ENCODE data around the gene POU4F3. TPM values are rescaled to one million over a fixed set of nuclear protein-coding genes. Genes with fewer than 3 reads are reported as not detected.
A peak's percentile ranks its signal among the peaks of the same experiment; 100 is the strongest.

POU4F3 gene
- total and polyA plus RNA-seq, 8 donors, result not detected

GRCh38 chr5:146342882-146343865, 4.5 kb downstream of the POU4F3 start:
- intact Hi-C loops (cut with DNase I), result no loop called here
- H3K36me3 ChIP-seq, result no peaks in the 10 kb centered on the region
- TF ChIP-seq CTCF (IDR thresholded peaks at IDR 0.05), result no peak
- no peak for ATAC-seq
- peaks cover 0 to 11% (median 0%) of the 10 kb centered on the region in 3 donors for H3K4me1 ChIP-seq
- H3K27me3 ChIP-seq, result peaks cover 6 to 57% (median 18%) of the 10 kb centered on the region in 4 donors
- FAIRE-seq, result no peak
- no peak for DNase-seq
- H3K9me3 ChIP-seq, result no peaks in the 10 kb centered on the region
- 4 to 5% methylated on average over 46 of the region's 46 CpGs for WGBS, 2 donors
- no peak overlapping the region for H3K4me3 ChIP-seq
- no peak overlapping the region for H3K27ac ChIP-seq

GRCh38 chr5:146344155-146345118, 5.8 kb downstream of the POU4F3 start:
- TF ChIP-seq CTCF (IDR thresholded peaks at IDR 0.05), result no peak
- FAIRE-seq, result no peak
- Histone ChIP-seq H3K36me3 (no peaks in the 10 kb centered on the region), H3K27me3 (peaks cover 6 to 48% (median 15%) of the 10 kb centered on the region in 4 donors), H3K27ac (no peak overlapping the region), H3K4me1 (peaks cover 0 to 11% (median 0%) of the 10 kb centered on the region in 3 donors), H3K4me3 (peak overlapping the region in 1 of 4 donors; percentile 22), H3K9me3 (no peaks in the 10 kb centered on the region)
- peak in 2 of 6 donors; percentile 15 to 58 for DNase-seq
- intact Hi-C loops (cut with DNase I), result no loop called here
- WGBS, 2 donors, result 5% methylated on average over 31 of the region's 31 CpGs
- ATAC-seq, result peak in 3 of 4 donors; percentile 22 to 57 (median 30)

GRCh38 chr5:146345240-146345577, 6.6 kb downstream of the POU4F3 start:
- no peak for ATAC-seq
- no peak for FAIRE-seq
- no peak for TF ChIP-seq CTCF (IDR thresholded peaks at IDR 0.05)

GRCh38 chr5:146345578-146346366, 7.1 kb downstream of the POU4F3 start:
- no peaks in the 10 kb centered on the region for H3K36me3 ChIP-seq
- H3K27ac ChIP-seq, result no peak overlapping the region
- peaks cover 6 to 35% (median 11%) of the 10 kb centered on the region in 4 donors for H3K27me3 ChIP-seq
- no peak for TF ChIP-seq CTCF (IDR thresholded peaks at IDR 0.05)
- DNase-seq, result no peak
- H3K4me1 ChIP-seq, result peaks cover 0 to 11% (median 0%) of the 10 kb centered on the region in 3 donors
- 4 to 7% methylated on average over 62 to 76 of the region's 76 CpGs for WGBS, 2 donors
- no peaks in the 10 kb centered on the region for H3K9me3 ChIP-seq
- peak overlapping the region in 1 of 4 donors; percentile 23 for H3K4me3 ChIP-seq
- FAIRE-seq, result no peak
- ATAC-seq, result peak in 1 of 4 donors; percentile 20
- intact Hi-C loops (cut with DNase I), result no loop called here

More at GRCh38 chr5:146345240-146345577, 6.6 kb downstream of the POU4F3 start:
- H3K36me3 ChIP-seq, result no peaks in the 10 kb centered on the region
- DNase-seq, result no peak
- H3K27me3 ChIP-seq, result peaks cover 6 to 40% (median 12%) of the 10 kb centered on the region in 4 donors
- no peaks in the 10 kb centered on the region for H3K9me3 ChIP-seq
- WGBS, 2 donors, result 8 to 9% methylated on average over 12 of the region's 12 CpGs
- intact Hi-C loops (cut with DNase I), result no loop called here
- peaks cover 0 to 11% (median 0%) of the 10 kb centered on the region in 3 donors for H3K4me1 ChIP-seq
- peak overlapping the region in 1 of 4 donors; percentile 22 for H3K4me3 ChIP-seq
- no peak overlapping the region for H3K27ac ChIP-seq
